HK-2 (cell line): Measurements from ENCODE around the gene CMYA5.
"Not testable (repeated sequence)": the region's sequence is repeated elsewhere in the genome, so short reads cannot be mapped to it uniquely, and the experiment has no call there.

Experiments used
- DNase-seq: peaks from one replicate; pipeline ENCODE4 v3.0.0-alpha.2; 2018; ENCODE audit not compliant: unreplicated experiment

The CMYA5 gene

GRCh38 chr5:79746642-79747569, 57.3 kb downstream of the CMYA5 start:
- no peak for DNase-seq

GRCh38 chr5:79750611-79751510, 61.2 kb downstream of the CMYA5 start:
- DNase-seq: no peak

- DNase-seq: no peak
Observed at GRCh38 chr5:79753092-79753491, 63.5 kb downstream of the CMYA5 start.

- DNase-seq: no peak
Observed at GRCh38 chr5:79753877-79754645, 64.4 kb downstream of the CMYA5 start.

- no peak for DNase-seq
Observed at GRCh38 chr5:79754865-79755555, 65.4 kb downstream of the CMYA5 start.

GRCh38 chr5:79756076-79756475, 66.4 kb downstream of the CMYA5 start:
- DNase-seq: no peak

GRCh38 chr5:79759436-79759835, 69.8 kb downstream of the CMYA5 start:
- no peak for DNase-seq

- DNase-seq: no peak
Observed at GRCh38 chr5:79759848-79760247, 70.2 kb downstream of the CMYA5 start.

- no peak for DNase-seq
Observed at GRCh38 chr5:79762929-79763328, 73.3 kb downstream of the CMYA5 start.

- not testable (repeated sequence) for DNase-seq
Observed at GRCh38 chr5:79764147-79764546, 74.5 kb downstream of the CMYA5 start.

GRCh38 chr5:79771387-79771786, 81.8 kb downstream of the CMYA5 start:
- DNase-seq: no peak

- DNase-seq: no peak
Observed at GRCh38 chr5:79772651-79773050, 83.0 kb downstream of the CMYA5 start.

GRCh38 chr5:79773612-79774011, 84.0 kb downstream of the CMYA5 start:
- no peak for DNase-seq

- DNase-seq: peak; percentile 17
Observed at GRCh38 chr5:79774171-79774854, 84.7 kb downstream of the CMYA5 start.

- DNase-seq: no peak
Observed at GRCh38 chr5:79774855-79775237, 85.2 kb downstream of the CMYA5 start.

- DNase-seq: not testable (repeated sequence)
Observed at GRCh38 chr5:79784741-79785140, 95.1 kb downstream of the CMYA5 start.

- DNase-seq: no peak
Observed at GRCh38 chr5:79785983-79786382, 96.3 kb downstream of the CMYA5 start.

- DNase-seq: no peak
Observed at GRCh38 chr5:79787448-79787847, 97.8 kb downstream of the CMYA5 start.

- no peak for DNase-seq
Observed at GRCh38 chr5:79791843-79792242, 102.2 kb downstream of the CMYA5 start.

GRCh38 chr5:79792463-79792862, 102.8 kb downstream of the CMYA5 start:
- DNase-seq: no peak

GRCh38 chr5:79793304-79793703, 103.7 kb downstream of the CMYA5 start:
- no peak for DNase-seq
